AG09319 (cell line): ENCODE measurements around the gene NUBPL.

Experiments used
- DNase-seq: peaks from one replicate; pipeline ENCODE4 v3.0.0-alpha.2; 2010; ENCODE audit warnings: low read depth; ENCODE audit errors: extremely low read depth
- TF ChIP-seq, protein P1 (sequence below): IDR thresholded peaks from 2 replicates; pipeline ENCODE4 v1.5.1; 2011; ENCODE audit warnings: low read depth, mild to moderate bottlenecking, inconsistent platforms, low read length, moderate library complexity

Gene NUBPL, protein sequence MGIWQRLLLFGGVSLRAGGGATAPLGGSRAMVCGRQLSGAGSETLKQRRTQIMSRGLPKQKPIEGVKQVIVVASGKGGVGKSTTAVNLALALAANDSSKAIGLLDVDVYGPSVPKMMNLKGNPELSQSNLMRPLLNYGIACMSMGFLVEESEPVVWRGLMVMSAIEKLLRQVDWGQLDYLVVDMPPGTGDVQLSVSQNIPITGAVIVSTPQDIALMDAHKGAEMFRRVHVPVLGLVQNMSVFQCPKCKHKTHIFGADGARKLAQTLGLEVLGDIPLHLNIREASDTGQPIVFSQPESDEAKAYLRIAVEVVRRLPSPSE

DNA sequence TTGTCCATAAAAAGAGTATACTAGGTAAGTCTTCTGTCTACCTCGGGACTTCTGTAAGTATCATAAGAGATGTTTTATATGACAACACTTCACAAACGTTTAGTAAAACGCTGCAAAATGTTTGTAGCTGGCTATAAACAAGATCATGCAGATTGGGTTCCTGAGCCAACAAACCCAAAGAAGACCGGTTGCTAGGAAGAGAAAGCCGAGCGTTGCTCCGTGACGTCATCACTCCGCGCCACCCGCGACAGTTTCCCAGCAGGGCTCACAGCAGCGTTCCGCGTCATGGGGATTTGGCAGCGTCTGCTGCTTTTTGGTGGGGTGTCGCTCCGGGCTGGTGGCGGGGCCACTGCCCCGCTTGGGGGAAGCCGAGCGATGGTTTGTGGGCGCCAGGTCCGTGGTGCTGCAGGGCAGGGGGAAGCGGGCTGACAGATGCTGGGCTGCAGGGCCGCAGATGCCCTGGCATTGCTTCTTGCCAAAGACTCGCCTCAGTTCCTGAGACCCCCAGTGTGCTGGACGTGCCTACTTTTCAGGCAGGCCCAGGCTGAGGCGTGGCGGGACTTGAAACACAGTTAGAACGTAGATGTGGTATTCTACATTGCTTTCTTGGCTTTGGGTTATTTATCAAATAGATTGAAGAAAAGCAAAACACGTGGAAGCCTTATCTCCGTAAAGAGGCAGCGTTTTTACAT lies at the start of gene NUBPL:
TSS of gene NUBPL (plus strand) at position 250 of the 692 bp plus-strand sequence. CDS start at position 286, 36 bp downstream.
- DNase-seq = peak; percentile 88
- TF ChIP-seq, protein P1, sequence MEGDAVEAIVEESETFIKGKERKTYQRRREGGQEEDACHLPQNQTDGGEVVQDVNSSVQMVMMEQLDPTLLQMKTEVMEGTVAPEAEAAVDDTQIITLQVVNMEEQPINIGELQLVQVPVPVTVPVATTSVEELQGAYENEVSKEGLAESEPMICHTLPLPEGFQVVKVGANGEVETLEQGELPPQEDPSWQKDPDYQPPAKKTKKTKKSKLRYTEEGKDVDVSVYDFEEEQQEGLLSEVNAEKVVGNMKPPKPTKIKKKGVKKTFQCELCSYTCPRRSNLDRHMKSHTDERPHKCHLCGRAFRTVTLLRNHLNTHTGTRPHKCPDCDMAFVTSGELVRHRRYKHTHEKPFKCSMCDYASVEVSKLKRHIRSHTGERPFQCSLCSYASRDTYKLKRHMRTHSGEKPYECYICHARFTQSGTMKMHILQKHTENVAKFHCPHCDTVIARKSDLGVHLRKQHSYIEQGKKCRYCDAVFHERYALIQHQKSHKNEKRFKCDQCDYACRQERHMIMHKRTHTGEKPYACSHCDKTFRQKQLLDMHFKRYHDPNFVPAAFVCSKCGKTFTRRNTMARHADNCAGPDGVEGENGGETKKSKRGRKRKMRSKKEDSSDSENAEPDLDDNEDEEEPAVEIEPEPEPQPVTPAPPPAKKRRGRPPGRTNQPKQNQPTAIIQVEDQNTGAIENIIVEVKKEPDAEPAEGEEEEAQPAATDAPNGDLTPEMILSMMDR = no peak

DNA sequence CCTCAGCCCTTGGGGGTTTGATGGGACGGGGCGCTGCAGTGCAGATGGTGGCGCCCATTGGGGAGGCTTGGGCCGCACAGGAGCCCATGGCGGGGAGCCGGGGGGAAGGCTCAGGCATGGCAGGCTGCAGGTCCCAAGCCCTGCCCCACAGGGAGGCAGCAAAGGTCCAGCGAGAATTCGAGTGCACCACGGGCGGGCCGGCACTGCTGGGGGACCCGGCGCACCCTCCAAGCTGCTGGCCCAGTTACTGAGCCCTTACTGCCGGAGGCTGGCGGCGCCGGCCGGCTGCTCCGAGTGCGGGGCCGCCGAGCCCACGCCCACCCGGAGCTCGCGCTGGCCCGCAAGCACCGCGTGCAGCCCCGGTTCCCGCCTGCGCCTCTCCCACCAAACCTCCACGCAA lies 34.1 kb upstream of the NUBPL start:
- DNase-seq = no peak
- TF ChIP-seq, protein P1 = no peak

DNA sequence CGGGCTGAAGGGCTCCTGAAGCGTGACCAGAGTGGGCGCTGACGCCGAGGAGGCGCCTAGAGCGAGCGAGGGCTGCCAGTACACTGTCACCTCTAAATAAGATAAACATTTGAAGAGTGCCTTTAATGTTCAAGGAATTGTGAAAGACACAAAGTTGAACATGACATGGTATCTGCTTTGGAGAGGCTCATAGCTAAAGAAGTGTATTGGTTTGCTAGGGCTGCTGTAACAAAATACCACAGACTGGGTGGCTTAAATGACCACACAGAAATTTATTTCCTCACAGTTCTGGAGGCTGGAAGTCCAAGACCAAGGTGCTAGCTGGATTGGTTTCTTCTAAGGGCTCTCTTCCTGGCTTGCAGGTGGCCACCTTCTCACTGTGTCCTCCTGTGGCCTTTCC lies 33.7 kb upstream of the NUBPL start:
- TF ChIP-seq, protein P1 = no peak
- DNase-seq = no peak

DNA sequence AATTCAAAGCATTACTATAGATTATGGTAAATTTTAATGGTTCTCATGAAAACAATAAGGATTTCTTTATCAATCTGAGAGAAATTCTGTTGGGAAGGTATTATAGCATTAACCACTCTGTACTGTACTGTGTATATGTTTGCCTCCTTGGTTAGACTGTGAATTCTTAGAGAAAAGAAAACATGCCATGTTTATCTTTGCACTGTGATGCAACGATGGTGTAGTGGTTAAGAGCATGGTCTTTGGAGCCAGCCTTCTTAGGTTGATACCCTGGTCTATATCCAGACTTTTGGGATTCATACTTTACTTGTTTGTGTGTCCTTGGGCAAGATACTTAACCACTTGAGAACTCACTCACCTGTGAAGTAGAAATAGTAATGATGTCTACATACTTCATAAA lies 32.2 kb upstream of the NUBPL start:
- TF ChIP-seq, protein P1 = no peak
- DNase-seq = no peak

DNA sequence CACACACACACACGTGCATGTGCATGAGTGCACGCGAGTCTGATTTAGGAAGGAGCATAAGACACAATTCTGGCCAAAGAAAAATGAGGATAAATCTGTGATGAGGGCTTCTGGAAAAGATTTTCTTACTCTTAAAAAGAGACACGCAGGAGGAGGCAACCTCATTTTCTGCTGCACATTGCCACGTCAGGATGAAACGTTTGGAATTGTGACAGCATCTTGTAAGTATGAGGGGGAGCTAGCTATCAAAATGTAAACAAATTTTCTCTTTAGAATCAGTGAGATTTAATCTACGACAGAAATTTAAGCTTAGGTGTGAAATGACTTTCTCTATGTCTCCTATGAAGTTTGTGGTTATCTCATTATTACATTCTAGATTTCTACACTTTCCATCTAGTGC lies 31.1 kb upstream of the NUBPL start:
- no peak for DNase-seq
- TF ChIP-seq, protein P1 = no peak

DNA sequence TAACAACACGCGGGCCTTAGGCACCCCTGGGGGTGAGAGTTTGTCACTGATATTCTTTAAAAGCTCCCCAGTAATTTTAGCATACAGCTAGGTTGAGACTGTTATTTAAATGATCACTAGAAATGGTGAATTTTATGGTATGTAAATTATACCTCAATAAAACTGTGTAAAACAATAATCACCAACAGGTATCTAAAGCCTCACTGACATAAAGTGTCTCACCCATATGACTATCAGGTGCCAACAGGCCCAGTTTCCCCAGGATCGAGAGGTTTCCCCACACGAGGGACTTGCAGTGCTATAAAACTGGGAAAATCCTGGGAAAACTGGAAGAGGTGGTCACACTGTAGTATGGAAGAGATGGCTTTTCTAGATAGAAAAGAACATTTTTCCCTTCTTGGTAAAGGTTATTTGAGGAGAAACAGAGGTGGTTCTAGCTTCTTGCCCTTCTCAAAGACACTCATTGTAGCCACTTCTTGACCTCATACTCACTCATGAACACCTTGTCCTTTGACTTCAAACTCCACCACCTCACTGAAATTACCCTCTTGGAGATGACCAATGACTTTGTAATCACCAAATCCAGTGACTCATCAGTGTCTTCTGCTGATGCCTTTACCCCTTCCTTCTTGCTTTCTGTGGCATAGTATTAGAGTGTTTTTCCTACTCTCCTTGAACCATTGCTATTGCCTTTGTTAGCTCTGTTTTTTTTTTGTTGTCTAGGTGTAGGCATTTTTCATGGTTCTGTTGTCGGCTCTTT lies 24.8 kb upstream of the NUBPL start:
- TF ChIP-seq, protein P1 = no peak
- no peak for DNase-seq

DNA sequence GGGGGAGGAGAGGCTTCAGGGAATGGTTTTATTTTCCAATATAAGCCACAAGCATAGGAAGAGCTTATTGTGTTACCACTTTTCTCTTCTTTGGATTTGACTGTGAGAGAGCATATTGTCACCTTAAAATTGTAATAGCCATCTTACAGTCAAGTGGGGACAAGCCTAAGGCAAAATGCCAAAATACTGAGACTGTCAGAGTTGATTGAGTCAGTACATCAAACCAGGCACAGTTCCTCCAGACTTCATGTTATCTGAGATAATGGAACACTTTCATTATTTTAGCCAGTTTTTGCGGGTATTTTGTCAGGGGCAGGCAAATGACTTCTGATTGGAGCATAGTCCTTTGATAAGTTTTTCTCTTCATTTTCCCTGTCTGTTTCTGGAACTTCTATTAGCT lies 19.5 kb upstream of the NUBPL start:
- no peak for DNase-seq
- TF ChIP-seq, protein P1 = no peak
